Measurements from ENCODE around the gene ROBO1.

Gene ROBO1

GRCh38 chr3:79041621-79042020 lies 726.2 kb downstream of the ROBO1 start:
- no peak for DNase-seq

- no peak for DNase-seq
These were observed 727.1 kb downstream of the ROBO1 start for GRCh38 chr3:79040701-79041100.

- DNase-seq: no peak
These were observed 727.7 kb downstream of the ROBO1 start for GRCh38 chr3:79040091-79040490.

GRCh38 chr3:79039192-79039591 lies 728.6 kb downstream of the ROBO1 start:
- no peak for DNase-seq

- DNase-seq: no peak
These were observed 729.2 kb downstream of the ROBO1 start for GRCh38 chr3:79038636-79039035.

GRCh38 chr3:79038057-79038456 lies 729.7 kb downstream of the ROBO1 start:
- no peak for DNase-seq

- no peak for DNase-seq
These were observed 735.0 kb downstream of the ROBO1 start for GRCh38 chr3:79032686-79033318.

GRCh38 chr3:79030157-79030556 lies 737.6 kb downstream of the ROBO1 start:
- no peak for DNase-seq

GRCh38 chr3:79028916-79029315 lies 738.9 kb downstream of the ROBO1 start:
- DNase-seq: no peak

GRCh38 chr3:79027593-79027992 lies 740.2 kb downstream of the ROBO1 start:
- no peak for DNase-seq

- DNase-seq: no peak
These were observed 747.9 kb downstream of the ROBO1 start for GRCh38 chr3:79019924-79020173.

GRCh38 chr3:79019137-79019923 lies 748.5 kb downstream of the ROBO1 start:
- no peak for DNase-seq

GRCh38 chr3:79018671-79019136 lies 749.1 kb downstream of the ROBO1 start:
- DNase-seq: no peak

GRCh38 chr3:79018265-79018664 lies 749.5 kb downstream of the ROBO1 start:
- no peak for DNase-seq

GRCh38 chr3:79016587-79017376 lies 751.0 kb downstream of the ROBO1 start:
- no peak for DNase-seq

- DNase-seq: no peak
These were observed 751.9 kb downstream of the ROBO1 start for GRCh38 chr3:79015854-79016253.

GRCh38 chr3:79012946-79013362 lies 754.8 kb downstream of the ROBO1 start:
- DNase-seq: no peak

GRCh38 chr3:79012530-79012913 lies 755.3 kb downstream of the ROBO1 start:
- no peak for DNase-seq

- no peak for DNase-seq
These were observed 755.8 kb downstream of the ROBO1 start for GRCh38 chr3:79011821-79012529.

GRCh38 chr3:79009861-79010260 lies 757.9 kb downstream of the ROBO1 start:
- no peak for DNase-seq

GRCh38 chr3:79006077-79006476 lies 761.7 kb downstream of the ROBO1 start:
- DNase-seq: no peak

- no peak for DNase-seq
These were observed 762.7 kb downstream of the ROBO1 start for GRCh38 chr3:79005084-79005483.

GRCh38 chr3:79003994-79004393 lies 763.8 kb downstream of the ROBO1 start:
- DNase-seq: no peak

All from activated CD4-positive, alpha-beta T cell treated with anti-CD3 and anti-CD28 coated beads, Interleukin-2, amount 50 U/mL, for 4 hours (primary cell).